Chondrocyte (in vitro differentiated cells): Measurements from ENCODE around the gene SLBP. TPM values are rescaled to one million over a fixed set of nuclear protein-coding genes. Genes with fewer than 3 reads are reported as not detected.
A peak's percentile ranks its signal among the peaks of the same experiment; 100 is the strongest.

Source experiments
- DNase-seq: peaks from one replicate; pipeline ENCODE4 v3.0.0; 2021; ENCODE audit warnings: mixed read lengths, low spot score
- H3K27ac Mint-ChIP-seq: one replicate; pipeline ENCODE4 v1.8.0; 2021; ENCODE audit warnings: mild to moderate bottlenecking, moderate library complexity, mixed read lengths; ENCODE audit not compliant: unreplicated experiment
- H3K27me3 Mint-ChIP-seq: 2 replicates; pipeline ENCODE4 v1.8.0; 2021; ENCODE audit warnings: low read depth, mixed read lengths
- H3K36me3 Mint-ChIP-seq: 2 replicates; pipeline ENCODE4 v1.8.0; 2021; ENCODE audit warnings: low read depth, mixed read lengths
- H3K4me1 Mint-ChIP-seq: 2 replicates; pipeline ENCODE4 v1.8.0; 2021; ENCODE audit warnings: low read depth, mild to moderate bottlenecking, mixed read lengths
- H3K4me3 Mint-ChIP-seq: one replicate; pipeline ENCODE4 v1.8.0; 2021; ENCODE audit warnings: mild to moderate bottlenecking, moderate library complexity, mixed read lengths; ENCODE audit not compliant: unreplicated experiment
- H3K9me3 Mint-ChIP-seq: 2 replicates; pipeline ENCODE4 v1.8.0; 2021; ENCODE audit warnings: low read depth, mixed read lengths
- CTCF ChIP-seq: fragments of 200-600 bp; sonication (generic); IDR thresholded peaks from 2 replicates; pipeline ENCODE4 v1.5.0; 2021; ENCODE audit warnings: antibody characterized with exemption, mild to moderate bottlenecking, moderate library complexity
- total RNA-seq: library from RNA; stranded (reverse); gene quantifications from 3 replicates; pipeline ENCODE4 v1.2.1, GENCODE V29; 2021

The SLBP gene
- total RNA-seq, 1 donor from 2014 or later, result 48.7 TPM

GRCh38 chr4:1690698-1691097 lies 21.4 kb downstream of the SLBP start:
- no peaks in the 10 kb centered on the region for H3K4me1 Mint-ChIP-seq
- peak; percentile 35 for DNase-seq
- no peak overlapping the region for H3K4me3 Mint-ChIP-seq
- H3K36me3 Mint-ChIP-seq, result peaks cover 13% of the 10 kb centered on the region
- H3K27ac Mint-ChIP-seq, result no peak overlapping the region
- TF ChIP-seq CTCF, result no peak
- H3K27me3 Mint-ChIP-seq, result no peaks in the 10 kb centered on the region
- H3K9me3 Mint-ChIP-seq, result no peaks in the 10 kb centered on the region

- TF ChIP-seq CTCF, result no peak
- Mint-ChIP-seq H3K4me1 (peaks cover 12% of the 10 kb centered on the region), H3K27me3 (no peaks in the 10 kb centered on the region), H3K9me3 (no peaks in the 10 kb centered on the region), H3K27ac (no peak overlapping the region), H3K36me3 (peaks cover 5% of the 10 kb centered on the region), H3K4me3 (no peak overlapping the region)
- peak; percentile 72 for DNase-seq
Measured at GRCh38 chr4:1686440-1687036, 25.6 kb downstream of the SLBP start.

- no peaks in the 10 kb centered on the region for H3K27me3 Mint-ChIP-seq
- H3K4me1 Mint-ChIP-seq, result peaks cover 12% of the 10 kb centered on the region
- TF ChIP-seq CTCF, result no peak
- no peak overlapping the region for H3K27ac Mint-ChIP-seq
- DNase-seq, result peak; percentile 80
- peaks cover 2% of the 10 kb centered on the region for H3K36me3 Mint-ChIP-seq
- H3K9me3 Mint-ChIP-seq, result no peaks in the 10 kb centered on the region
- H3K4me3 Mint-ChIP-seq, result no peak overlapping the region
Measured at GRCh38 chr4:1685235-1686150, 26.6 kb downstream of the SLBP start.

GRCh38 chr4:1684506-1685234 lies 27.4 kb downstream of the SLBP start:
- Mint-ChIP-seq H3K9me3 (no peaks in the 10 kb centered on the region), H3K27ac (peak overlapping the region; percentile 8), H3K4me1 (peaks cover 12% of the 10 kb centered on the region), H3K4me3 (peak overlapping the region; percentile 62), H3K36me3 (no peaks in the 10 kb centered on the region), H3K27me3 (no peaks in the 10 kb centered on the region)
- peak; percentile 5 for TF ChIP-seq CTCF
- DNase-seq, result peak; percentile 94
